ENCODE measurements around the gene ACOT7. TPM values are rescaled to one million over a fixed set of nuclear protein-coding genes. Genes with fewer than 3 reads are reported as not detected.
"Not testable (repeated sequence)": the region's sequence is repeated elsewhere in the genome, so short reads cannot be mapped to it uniquely, and the experiment has no call there.

The ACOT7 gene
- total and polyA plus RNA-seq, 2 donors (not counting 1 experiment from before 2014, with no cell fraction given): 4.2 to 4.6 TPM

DNA sequence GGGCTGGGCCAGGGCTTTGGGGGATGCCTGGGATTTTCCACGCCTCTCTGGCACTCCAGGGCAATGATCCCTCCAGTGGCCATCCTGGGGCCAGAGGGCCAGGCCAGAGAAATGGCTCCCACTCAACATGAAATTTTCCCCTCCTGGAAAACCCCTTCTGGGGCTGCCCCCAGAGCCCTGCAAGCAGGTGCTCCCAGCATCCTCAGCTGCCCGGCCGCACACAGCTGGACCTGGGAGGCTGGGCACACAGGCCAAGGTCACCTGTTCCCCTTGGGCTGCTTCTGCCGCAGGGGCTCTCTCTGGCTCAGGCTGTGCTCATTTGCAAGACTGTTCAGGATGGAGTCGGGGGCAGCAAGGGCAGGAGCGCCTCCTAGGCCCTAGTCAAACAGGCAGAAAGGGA lies 34.9 kb upstream of the ACOT7 start:
- peaks cover 0 to 12% (median 0%) of the 10 kb centered on the region in 3 donors for H3K9me3 ChIP-seq (ENCODE audit: control extremely low read depth in 1 of 3, control insufficient read depth in 2 of 3, insufficient read depth in 1 of 3, low read length in 2 of 3)
- H2AFZ ChIP-seq (ENCODE audit: insufficient read depth, low read depth, low read length, poor library complexity, severe bottlenecking); H3K79me2 ChIP-seq (ENCODE audit: control insufficient read depth, insufficient read depth, low read length); DNase-seq; H4K20me1 ChIP-seq (ENCODE audit: control insufficient read depth, insufficient read depth, low read length, poor library complexity, severe bottlenecking); H3K27ac ChIP-seq (ENCODE audit: low read length in 2 of 2); CTCF ChIA-PET; H3K4me1 Mint-ChIP-seq; H3K9ac ChIP-seq (ENCODE audit: low read length); H3K36me3 ChIP-seq (replicated peaks in 1 of 2; ENCODE audit: control extremely low read depth in 1 of 2, control insufficient read depth in 1 of 2, extremely low read depth in 1 of 2, insufficient read depth in 2 of 2, low read length in 1 of 2); intact Hi-C loops (cut with micrococcal nuclease); H3K4me2 ChIP-seq (replicated peaks; ENCODE audit: low read depth, low read length, poor library complexity, severe bottlenecking); H3K4me3 Mint-ChIP-seq; H3K4me3 ChIP-seq (ENCODE audit: control extremely low read depth in 1 of 5, extremely low read depth in 1 of 5, insufficient read depth in 1 of 5, low read depth in 2 of 5, low read length in 4 of 5); H3K27ac Mint-ChIP-seq; ATAC-seq (ENCODE audit: low read depth); POLR2A ChIA-PET; H3K9me3 Mint-ChIP-seq (ENCODE audit: insufficient read depth): not testable (repeated sequence)
- H3K27me3 ChIP-seq (replicated peaks in 1 of 4; ENCODE audit: control extremely low read depth in 1 of 4, control insufficient read depth in 3 of 4, insufficient read depth in 4 of 4, low read length in 3 of 4): peaks cover 0 to 41% (median 15%) of the 10 kb centered on the region in 4 experiments
- 63% methylated on average over 6 of the region's 6 CpGs for whole genome bisulfite sequencing (ENCODE audit: insufficient coverage)
- H3K27me3 Mint-ChIP-seq: peaks cover 32% of the 10 kb centered on the region
- peaks cover 15 to 20% of the 10 kb centered on the region in 2 donors for H3K4me1 ChIP-seq (ENCODE audit: control insufficient read depth in 2 of 2, insufficient read depth in 2 of 2, low read length in 2 of 2)

GRCh38 chr1:6427441-6428390 lies 34.1 kb upstream of the ACOT7 start:
- Histone ChIP-seq H3K4me3 (ENCODE audit: control extremely low read depth in 1 of 5, extremely low read depth in 1 of 5, insufficient read depth in 1 of 5, low read depth in 2 of 5, low read length in 4 of 5) (no peak overlapping the region), H3K4me2 (replicated peaks; ENCODE audit: low read depth, low read length, poor library complexity, severe bottlenecking) (no peak overlapping the region), H4K20me1 (ENCODE audit: control insufficient read depth, insufficient read depth, low read length, poor library complexity, severe bottlenecking) (no peaks in the 10 kb centered on the region), H3K36me3 (replicated peaks in 1 of 2; ENCODE audit: control extremely low read depth in 1 of 2, control insufficient read depth in 1 of 2, extremely low read depth in 1 of 2, insufficient read depth in 2 of 2, low read length in 1 of 2) (no peaks in the 10 kb centered on the region), H2AFZ (ENCODE audit: insufficient read depth, low read depth, low read length, poor library complexity, severe bottlenecking) (no peak overlapping the region), H3K4me1 (ENCODE audit: control insufficient read depth in 2 of 2, insufficient read depth in 2 of 2, low read length in 2 of 2) (peaks cover 19 to 24% of the 10 kb centered on the region in 2 donors), H3K27ac (ENCODE audit: low read length in 2 of 2) (no peak overlapping the region), H3K79me2 (ENCODE audit: control insufficient read depth, insufficient read depth, low read length) (no peaks in the 10 kb centered on the region), H3K27me3 (replicated peaks in 1 of 4; ENCODE audit: control extremely low read depth in 1 of 4, control insufficient read depth in 3 of 4, insufficient read depth in 4 of 4, low read length in 3 of 4) (peaks cover 0 to 48% (median 18%) of the 10 kb centered on the region in 4 experiments), H3K9ac (ENCODE audit: low read length) (no peak overlapping the region), H3K9me3 (ENCODE audit: control extremely low read depth in 1 of 3, control insufficient read depth in 2 of 3, insufficient read depth in 1 of 3, low read length in 2 of 3) (peaks cover 0 to 12% (median 0%) of the 10 kb centered on the region in 3 donors)
- Mint-ChIP-seq H3K9me3 (ENCODE audit: insufficient read depth) (no peaks in the 10 kb centered on the region), H3K27ac (no peak overlapping the region), H3K4me3 (no peak overlapping the region), H3K4me1 (peaks cover 11% of the 10 kb centered on the region), H3K27me3 (peaks cover 37% of the 10 kb centered on the region)
- WGBS (ENCODE audit: insufficient coverage): 88% methylated on average over 21 of the region's 26 CpGs
- CTCF ChIA-PET: no interaction called here
- intact Hi-C loops (cut with micrococcal nuclease): no loop called here
- POLR2A ChIA-PET: no interaction called here
- ATAC-seq (ENCODE audit: low read depth) (no peak), DNase-seq (no peak)
- TF ChIP-seq EZH2 (IDR thresholded peaks at IDR 0.05; ENCODE audit: borderline replicate concordance, insufficient read depth, low read depth, low read length, poor library complexity, severe bottlenecking): no peak
- TF ChIP-seq CTCF (IDR thresholded peaks at IDR 0.05): no peak
